HepG2 (cell line): ENCODE measurements around the gene TMED6. TPM values are rescaled to one million over a fixed set of nuclear protein-coding genes. Genes with fewer than 3 reads are reported as not detected.
A peak's percentile ranks its signal among the peaks of the same experiment; 100 is the strongest.

ENCODE experiments used
- ARNTL ChIP-seq: sonication (generic); formaldehyde crosslinking; IDR thresholded peaks from 2 replicates; pipeline ENCODE4 v1.4.0; 2020; ENCODE audit warnings: mild to moderate bottlenecking, missing genetic modification reagents
- IRF2 ChIP-seq: IDR thresholded peaks from 2 replicates; pipeline ENCODE4 v1.6.1; 2018; ENCODE audit warnings: missing genetic modification reagents, missing compliant biosample characterization
- JDP2 ChIP-seq: sonication (generic); formaldehyde crosslinking; IDR thresholded peaks from 2 replicates; pipeline ENCODE4 v1.8.1; 2022; ENCODE audit warnings: missing genetic modification reagents, borderline replicate concordance
- SNAPC4 ChIP-seq: sonication (generic); formaldehyde crosslinking; IDR thresholded peaks from 2 replicates; pipeline ENCODE4 v1.4.0; 2020; ENCODE audit warnings: mild to moderate bottlenecking, missing genetic modification reagents
- SRY ChIP-seq: sonication (generic); formaldehyde crosslinking; IDR thresholded peaks from 2 replicates; pipeline ENCODE4 v1.8.0; 2022; ENCODE audit warnings: mild to moderate bottlenecking, missing genetic modification reagents
- STAG1 ChIP-seq: sonication (generic); formaldehyde crosslinking; IDR thresholded peaks from 2 replicates; pipeline ENCODE4 v1.4.0; 2020; ENCODE audit warnings: missing genetic modification reagents
- TBP ChIP-seq: sonication (generic); formaldehyde crosslinking; IDR thresholded peaks from 2 replicates; pipeline ENCODE4 v1.5.0; 2020; ENCODE audit warnings: missing genetic modification reagents
- ZFP37 ChIP-seq: sonication (generic); formaldehyde crosslinking; IDR thresholded peaks from 2 replicates; pipeline ENCODE4 v1.4.0; 2020; ENCODE audit warnings: missing genetic modification reagents, borderline replicate concordance
- ZHX2 ChIP-seq, 2 experiments: sonication (generic) in 1 of 2; formaldehyde crosslinking in 1 of 2; IDR thresholded peaks; 2 replicates each; pipeline versions ENCODE4 v1.6.1 to v1.9.0; 2014 to 2022; ENCODE audit warnings: antibody characterized with exemption in 1 of 2, borderline replicate concordance in 1 of 2, inconsistent platforms in 1 of 2, low read depth in 1 of 2, missing genetic modification reagents in 1 of 2
- ZNF281 ChIP-seq: sonication (generic); formaldehyde crosslinking; IDR thresholded peaks from 2 replicates; pipeline ENCODE4 v1.4.0; 2020; ENCODE audit warnings: missing genetic modification reagents, borderline replicate concordance
- ZNF350 ChIP-seq: sonication (generic); formaldehyde crosslinking; IDR thresholded peaks from 2 replicates; pipeline ENCODE4 v1.4.0; 2020; ENCODE audit warnings: mild to moderate bottlenecking, low read depth, missing genetic modification reagents, borderline replicate concordance
- ZNF431 ChIP-seq: sonication (generic); formaldehyde crosslinking; IDR thresholded peaks from 2 replicates; pipeline ENCODE4 v1.9.0; 2022; ENCODE audit warnings: missing genetic modification reagents, low read depth, mild to moderate bottlenecking, borderline replicate concordance
- ZNF713 ChIP-seq: sonication (generic); formaldehyde crosslinking; IDR thresholded peaks from 2 replicates; pipeline ENCODE4 v1.4.0; 2020; ENCODE audit warnings: mild to moderate bottlenecking, missing genetic modification reagents
- ZNF761 ChIP-seq: sonication (generic); formaldehyde crosslinking; conservative IDR thresholded peaks from 2 replicates; pipeline ENCODE4 v1.4.0; 2020; ENCODE audit warnings: mild to moderate bottlenecking, missing genetic modification reagents
- polyA plus RNA-seq, 8 experiments: library from polyadenylated mRNA; depleted of rRNA in 3 of 8; stranded (reverse) in 7 of 8; unstranded in 1 of 8; fragments of >200 nt; fragmentation: Illumina TruSeq in 4 of 8; extraction: Trizol in 4 of 8; gene quantifications; 2 replicates each; pipeline versions ENCODE4 v1.2.1 to v1.2.3, GENCODE V29; 2011 to 2016; ENCODE audit warnings: low read depth in 4 of 8, missing spikeins in 1 of 8, mixed read lengths in 1 of 8; ENCODE audit not compliant: insufficient read depth in 1 of 8
- total RNA-seq, 5 experiments: library from RNA; depleted of rRNA; stranded (reverse); fragments of >200 nt; fragmentation: Illumina TruSeq; extraction: Trizol; gene quantifications; 2 replicates each; pipeline ENCODE4 v1.2.3, GENCODE V29; 2016; ENCODE audit warnings: low read depth in 1 of 5

The TMED6 gene
- total and polyA plus RNA-seq, 2 of the 13 experiments (the other 11 are each of a cell fraction or from before 2014, with no cell fraction given), result 9.8 to 14.4 TPM

DNA sequence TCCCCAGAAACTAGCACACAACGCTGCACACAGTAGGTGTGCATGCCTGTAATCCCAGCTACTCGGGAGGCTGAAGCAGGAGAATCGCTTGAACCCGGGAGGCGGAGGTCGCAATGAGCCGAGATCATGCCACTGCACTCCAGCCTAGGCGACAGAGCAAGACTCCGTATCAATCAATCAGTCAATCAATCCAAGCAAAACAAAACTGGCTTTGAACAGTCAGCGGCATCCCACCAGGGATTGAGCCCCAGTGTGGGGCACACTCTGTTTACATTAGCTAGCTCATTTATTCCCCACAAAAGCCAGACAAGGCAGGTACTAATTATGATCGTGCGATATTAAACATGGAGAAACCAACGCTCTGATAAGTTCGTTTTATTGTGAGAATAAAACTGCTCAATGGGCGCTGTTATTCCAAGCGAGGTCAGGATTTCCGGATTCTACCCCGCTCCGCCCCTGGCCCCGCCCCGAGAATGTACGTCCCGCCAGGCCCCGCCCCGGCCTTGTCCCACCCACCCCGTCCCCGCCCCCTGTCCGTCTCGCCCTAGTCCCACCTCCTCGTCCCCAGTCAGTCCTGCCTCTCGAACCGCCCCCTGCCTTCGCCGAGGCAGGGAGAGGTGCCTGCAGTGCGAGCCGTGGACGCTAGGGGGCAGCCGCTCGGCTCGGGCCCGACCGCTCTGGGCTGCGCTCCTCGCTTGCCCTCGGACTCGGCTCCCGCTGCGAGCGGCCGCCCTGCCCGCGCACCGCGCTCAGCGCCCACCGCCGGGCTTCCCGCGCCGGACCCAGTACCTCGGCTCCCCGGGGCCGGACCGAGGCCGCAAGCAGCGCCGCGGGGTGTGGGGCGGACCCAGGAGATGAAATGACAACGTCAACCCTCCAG, 40.7 kb downstream of the TMED6 start, which contains the start of gene VPS4A (continued):
- TF ChIP-seq SNAPC4 (CRISPR knock-in tag) (no peak), ZNF713 (peak; percentile 86; the same call in 1 of the 2 replicates), ARNTL (no peak), IRF2 (CRISPR knock-in tag) (peak; percentile 4), ZHX2 (IDR thresholded peaks at IDR 0.05; ENCODE audit: low read depth) (peak; percentile 29; the same call in 1 of the 2 replicates), ZHX2 (CRISPR knock-in tag; IDR thresholded peaks at IDR 0.05; ENCODE audit: borderline replicate concordance) (no peak), SRY (peak; percentile 66), ZFP37 (CRISPR knock-in tag) (0 out of 2 replicates have a peak, but pooled peaks have one; percentile 73), JDP2 (CRISPR knock-in tag) (0 out of 2 replicates have a peak, but pooled peaks have one; percentile 56), STAG1 (CRISPR knock-in tag) (peak; percentile 82), TBP (CRISPR knock-in tag) (no peak), ZNF761 (CRISPR knock-in tag) (no peak), ZNF431 (peak; percentile 84), ZNF281 (CRISPR knock-in tag) (no peak), ZNF350 (CRISPR knock-in tag) (no peak; the same call in 1 of the 2 replicates)
